Gastroesophageal sphincter (tissue), 3 donors: ENCODE measurements around the gene TAF9.

ENCODE experiments used
- CTCF ChIP-seq, 4 experiments: fragments of 200-600 bp in 2 of 4; fragments of 450-650 bp in 2 of 4; sonication (generic) in 1 of 4; IDR thresholded peaks; one replicate each; pipeline ENCODE4 v1.5.1; 2017 to 2019; ENCODE audit warnings: antibody characterized with exemption in 4 of 4, mild to moderate bottlenecking in 2 of 4, moderate library complexity in 2 of 4
- EP300 ChIP-seq: sonication (generic); formaldehyde crosslinking; IDR thresholded peaks from one replicate; pipeline ENCODE4 v1.6.1; 2017; ENCODE audit warnings: antibody characterized with exemption, mild to moderate bottlenecking
- POLR2A ChIP-seq, 2 donors: fragments of 450-650 bp; IDR thresholded peaks; one replicate each; pipeline ENCODE4 v1.6.1; 2017; ENCODE audit warnings: antibody characterized with exemption in 2 of 2, mild to moderate bottlenecking in 2 of 2, moderate library complexity in 1 of 2
- POLR2AphosphoS5 ChIP-seq: sonication (generic); formaldehyde crosslinking; IDR thresholded peaks from one replicate; pipeline ENCODE4 v1.6.1; 2017; ENCODE audit warnings: antibody characterized with exemption

DNA sequence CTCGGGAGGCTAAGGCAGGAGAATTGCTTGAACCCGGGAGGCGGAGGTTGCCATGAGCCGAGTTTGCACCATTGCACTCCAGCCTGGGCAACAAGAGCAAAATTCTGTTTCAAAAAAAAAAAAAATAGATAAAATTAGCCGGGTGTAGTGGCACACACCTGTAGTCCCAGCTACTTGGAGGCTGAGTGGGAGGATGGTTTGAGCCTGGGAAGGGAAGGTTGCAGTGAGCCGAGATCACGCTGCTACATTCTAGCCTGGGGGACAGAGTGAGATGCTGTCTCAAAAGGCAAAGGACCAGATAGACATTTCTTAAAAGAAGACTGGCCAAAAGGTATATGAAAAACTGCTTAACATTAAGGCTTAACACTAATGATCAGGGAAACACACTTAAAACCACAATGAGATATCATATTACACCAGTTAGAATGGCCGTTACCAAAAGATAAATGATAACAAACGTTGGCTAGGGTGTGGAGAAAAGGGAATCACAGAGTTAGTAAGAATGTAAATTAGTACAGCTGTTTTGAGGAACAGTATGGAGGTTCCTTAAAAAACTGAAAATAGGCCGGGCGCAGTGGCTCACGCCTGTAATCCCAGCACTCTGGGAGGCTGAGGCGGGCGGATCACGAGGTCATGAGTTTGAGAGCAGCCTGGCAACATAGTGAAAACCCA is 35.5 kb upstream of the TAF9 start:
- TF ChIP-seq CTCF (IDR thresholded peaks at IDR 0.05): no peak
- no peak for TF ChIP-seq EP300
- no peak for TF ChIP-seq POLR2A (IDR thresholded peaks at IDR 0.05)
- no peak for TF ChIP-seq POLR2AphosphoS5
